Astrocyte of the cerebellum (primary cell): ENCODE data around the gene ZNF678.
"Not testable (repeated sequence)": the region's sequence is repeated elsewhere in the genome, so short reads cannot be mapped to it uniquely, and the experiment has no call there.

Experiments used
- DNase-seq: peaks from one replicate; pipeline ENCODE4 v3.0.0-alpha.2; 2011; ENCODE audit warnings: low read depth
- H3K4me3 ChIP-seq: 2 replicates; pipeline ENCODE4 v1.5.1; 2011; ENCODE audit warnings: mild to moderate bottlenecking, low read depth, low read length, moderate library complexity
- in situ Hi-C: cut with HindIII; loops from 2 replicates; pipeline ENCODE4 v1.10.0; 2017; ENCODE audit warnings: low sequenced_read_pairs
- TF ChIP-seq, protein P1 (sequence below): IDR thresholded peaks from 2 replicates; pipeline ENCODE4 v1.5.1; 2012; ENCODE audit warnings: low read length, low read depth, moderate library complexity, mild to moderate bottlenecking; ENCODE audit errors: missing control alignments

ZNF678 gene

DNA sequence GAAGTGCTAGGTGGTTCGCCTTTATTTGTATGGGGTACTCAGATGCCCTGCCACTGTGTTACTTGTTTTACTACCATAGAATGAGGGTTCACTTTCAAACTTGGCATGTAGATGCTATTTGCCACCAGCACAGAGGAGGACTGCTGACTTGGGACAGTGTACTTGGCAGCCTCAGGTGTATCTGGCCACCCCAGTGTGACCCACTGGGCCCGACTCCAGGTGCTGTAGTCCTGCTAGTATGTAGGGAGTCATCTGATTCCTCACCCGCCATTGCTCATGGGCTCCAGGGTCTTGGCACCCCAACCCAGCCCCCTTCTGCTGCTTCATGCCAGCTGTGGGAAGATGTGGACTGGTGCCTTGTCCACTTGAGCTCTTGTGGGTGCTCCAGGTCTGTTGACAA, 40.0 kb downstream of the ZNF678 start:
- in situ Hi-C loops, result no loop called here
- no peak for DNase-seq
- TF ChIP-seq, protein P1, sequence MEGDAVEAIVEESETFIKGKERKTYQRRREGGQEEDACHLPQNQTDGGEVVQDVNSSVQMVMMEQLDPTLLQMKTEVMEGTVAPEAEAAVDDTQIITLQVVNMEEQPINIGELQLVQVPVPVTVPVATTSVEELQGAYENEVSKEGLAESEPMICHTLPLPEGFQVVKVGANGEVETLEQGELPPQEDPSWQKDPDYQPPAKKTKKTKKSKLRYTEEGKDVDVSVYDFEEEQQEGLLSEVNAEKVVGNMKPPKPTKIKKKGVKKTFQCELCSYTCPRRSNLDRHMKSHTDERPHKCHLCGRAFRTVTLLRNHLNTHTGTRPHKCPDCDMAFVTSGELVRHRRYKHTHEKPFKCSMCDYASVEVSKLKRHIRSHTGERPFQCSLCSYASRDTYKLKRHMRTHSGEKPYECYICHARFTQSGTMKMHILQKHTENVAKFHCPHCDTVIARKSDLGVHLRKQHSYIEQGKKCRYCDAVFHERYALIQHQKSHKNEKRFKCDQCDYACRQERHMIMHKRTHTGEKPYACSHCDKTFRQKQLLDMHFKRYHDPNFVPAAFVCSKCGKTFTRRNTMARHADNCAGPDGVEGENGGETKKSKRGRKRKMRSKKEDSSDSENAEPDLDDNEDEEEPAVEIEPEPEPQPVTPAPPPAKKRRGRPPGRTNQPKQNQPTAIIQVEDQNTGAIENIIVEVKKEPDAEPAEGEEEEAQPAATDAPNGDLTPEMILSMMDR, result no peak
- H3K4me3 ChIP-seq, result no peak overlapping the region

DNA sequence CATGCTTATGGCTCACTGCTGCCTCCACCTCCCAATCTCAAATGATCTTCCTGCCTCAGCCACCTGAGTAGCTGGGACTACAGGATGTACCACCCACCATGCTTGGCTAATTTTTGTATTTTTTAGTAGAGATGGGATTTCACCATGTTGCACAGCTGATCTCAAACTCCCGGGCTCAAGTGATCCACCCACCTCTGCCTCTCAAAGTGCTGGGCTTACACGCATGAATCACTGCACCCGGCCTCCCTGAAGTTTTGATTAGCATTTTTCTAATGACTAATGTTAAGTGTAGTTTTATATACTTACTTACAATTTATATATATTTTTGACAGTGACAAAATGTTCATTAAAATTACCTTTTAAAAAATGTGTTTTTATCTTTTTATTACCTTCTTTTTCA, 41.1 kb downstream of the ZNF678 start:
- in situ Hi-C loops, result no loop called here
- TF ChIP-seq, protein P1, result no peak
- no peak for DNase-seq
- H3K4me3 ChIP-seq, result no peak overlapping the region

DNA sequence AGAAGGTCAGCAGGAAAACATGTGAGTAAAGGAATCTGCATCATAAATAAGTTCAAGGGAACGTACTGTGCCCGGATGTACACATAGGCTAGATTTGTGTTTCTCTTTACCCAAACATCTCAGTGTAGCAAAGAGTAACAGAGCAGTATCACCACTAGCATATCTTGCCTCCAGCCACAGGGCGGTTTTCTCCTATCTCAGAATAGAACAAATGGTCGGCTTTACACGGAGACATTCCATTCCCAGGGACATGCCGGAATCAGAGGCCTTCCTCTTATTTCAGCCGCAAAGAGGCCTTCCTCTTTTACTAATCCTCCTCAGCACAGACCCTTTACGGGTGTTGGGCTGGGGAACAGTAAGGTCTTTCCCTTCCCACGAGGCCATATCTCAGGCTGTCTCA, 42.9 kb downstream of the ZNF678 start:
- H3K4me3 ChIP-seq, DNase-seq, in situ Hi-C loops: not testable (repeated sequence)

DNA sequence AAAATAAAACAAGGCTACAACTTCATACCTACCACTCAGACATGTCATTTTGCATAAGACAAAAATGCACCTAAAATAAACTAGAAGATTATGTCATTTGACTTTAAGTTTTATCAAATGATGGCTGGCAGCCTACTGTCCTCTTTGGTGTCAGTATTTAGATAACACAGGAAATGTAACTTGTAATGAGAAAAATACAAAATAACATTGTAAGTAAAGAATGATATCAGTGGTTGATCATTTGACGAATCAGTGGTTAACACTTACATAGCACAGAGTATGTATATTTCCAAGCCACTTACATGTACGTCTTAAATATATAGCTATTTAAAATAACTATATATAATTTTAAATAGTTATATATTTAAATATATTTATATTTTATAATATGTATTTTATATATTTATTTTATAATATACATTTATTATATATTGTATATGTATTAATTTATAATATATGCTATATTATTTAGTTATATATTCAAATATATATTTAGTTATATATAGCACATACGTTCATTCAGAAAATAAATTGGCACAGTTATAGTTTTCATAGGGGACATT, 44.1 kb downstream of the ZNF678 start:
- DNase-seq, result no peak
- in situ Hi-C loops, result no loop called here
- no peak overlapping the region for H3K4me3 ChIP-seq
- TF ChIP-seq, protein P1, result no peak

DNA sequence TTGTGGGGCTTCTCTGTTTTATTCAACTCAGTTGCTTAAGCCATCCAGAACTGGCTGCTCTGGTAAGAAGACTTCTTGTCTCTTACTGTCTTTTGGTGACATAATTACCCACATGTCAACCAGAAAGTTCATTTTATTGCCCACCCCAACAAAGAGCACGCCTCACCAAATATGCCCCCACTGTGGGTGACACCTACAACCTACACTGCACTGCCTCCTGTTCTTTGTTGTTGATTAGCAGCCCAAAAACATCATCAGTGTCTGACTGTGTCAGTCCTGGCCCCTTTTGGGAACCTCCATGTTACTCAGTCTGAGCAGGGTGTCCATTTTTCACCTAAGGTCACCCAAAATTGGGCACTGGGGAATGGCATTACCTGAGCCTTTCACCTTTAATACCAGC, 49.3 kb downstream of the ZNF678 start:
- no peak overlapping the region for H3K4me3 ChIP-seq
- TF ChIP-seq, protein P1, result no peak
- DNase-seq, result no peak
- in situ Hi-C loops, result no loop called here

DNA sequence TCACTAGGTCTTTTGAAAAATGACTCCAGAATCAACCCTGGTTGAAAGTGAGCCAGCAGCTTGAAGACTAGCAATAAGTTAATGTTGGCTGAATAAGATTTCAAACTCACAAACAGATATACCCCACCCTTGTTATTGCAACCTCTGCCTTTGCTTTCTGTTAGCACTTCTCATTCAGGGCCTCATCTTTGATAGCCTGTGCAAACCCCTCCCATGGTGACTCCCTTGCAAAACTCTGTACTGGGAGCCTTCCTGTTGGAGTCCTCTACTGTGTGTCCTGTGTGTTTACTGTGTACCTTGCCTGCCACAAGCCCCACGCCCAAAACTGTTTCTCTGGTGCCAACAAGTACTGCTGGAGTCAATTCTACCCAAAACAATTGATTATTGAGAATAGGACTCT, 50.2 kb downstream of the ZNF678 start:
- TF ChIP-seq, protein P1, result no peak
- H3K4me3 ChIP-seq, result no peak overlapping the region
- no peak for DNase-seq
- in situ Hi-C loops, result no loop called here

DNA sequence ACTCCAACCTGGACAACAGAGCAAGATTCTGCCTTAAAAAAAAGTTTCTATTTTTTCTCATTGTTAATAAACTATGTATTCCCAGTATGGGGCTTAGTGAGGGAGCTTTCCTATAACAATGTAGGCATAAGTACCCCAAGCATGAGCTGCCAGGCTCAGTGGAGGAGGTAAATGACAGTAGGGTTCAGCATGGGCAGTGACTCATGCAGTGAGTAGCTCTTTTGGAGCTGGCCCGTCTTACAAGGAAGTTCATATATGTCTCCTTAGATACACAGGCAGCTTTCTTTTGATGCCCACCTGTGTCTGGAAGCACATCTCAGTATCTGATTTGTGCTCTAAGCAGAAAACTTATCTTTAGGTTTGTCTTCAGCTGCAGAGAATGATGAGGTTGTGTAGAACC, 57.9 kb downstream of the ZNF678 start:
- no peak overlapping the region for H3K4me3 ChIP-seq
- in situ Hi-C loops, result no loop called here
- no peak for DNase-seq
- TF ChIP-seq, protein P1, result no peak
